Measurements from ENCODE around the gene FIBP.

DNA sequence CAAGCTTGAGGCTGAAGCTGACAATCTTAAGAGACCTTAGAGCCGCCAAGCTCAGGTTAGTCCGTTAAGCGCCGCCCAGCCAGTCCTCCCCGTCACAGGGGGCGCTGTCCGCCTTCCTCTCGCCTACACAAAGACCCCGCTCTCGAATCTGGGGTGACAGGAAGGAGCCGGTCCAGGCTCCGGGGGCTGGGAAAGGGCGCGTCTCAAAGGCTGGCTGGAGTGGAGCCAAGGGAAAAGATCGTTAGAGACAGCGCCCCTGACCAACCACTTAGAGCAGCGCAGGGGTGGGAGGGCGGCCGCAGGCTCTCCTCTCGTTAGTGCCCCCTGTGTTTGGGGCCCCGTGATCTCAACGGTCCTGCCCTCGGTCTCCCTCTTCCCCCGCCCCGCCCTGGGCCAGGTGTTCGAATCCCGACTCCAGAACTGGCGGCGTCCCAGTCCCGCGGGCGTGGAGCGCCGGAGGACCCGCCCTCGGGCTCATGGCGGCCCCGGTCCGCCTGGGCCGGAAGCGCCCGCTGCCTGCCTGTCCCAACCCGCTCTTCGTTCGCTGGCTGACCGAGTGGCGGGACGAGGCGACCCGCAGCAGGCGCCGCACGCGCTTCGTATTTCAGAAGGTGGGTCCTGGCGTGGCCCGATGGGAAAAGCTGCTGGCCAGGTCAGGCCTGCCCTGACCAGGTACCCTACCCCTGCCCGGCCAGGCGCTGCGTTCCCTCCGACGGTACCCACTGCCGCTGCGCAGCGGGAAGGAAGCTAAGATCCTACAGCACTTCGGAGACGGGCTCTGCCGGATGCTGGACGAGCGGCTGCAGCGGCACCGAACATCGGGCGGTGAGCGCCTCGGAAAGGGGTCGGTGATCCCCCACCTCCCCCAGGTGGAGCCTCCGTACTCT, 27.8 kb downstream of the FIBP start, which contains the start of gene MUS81:
- TF ChIP-seq, protein P1, sequence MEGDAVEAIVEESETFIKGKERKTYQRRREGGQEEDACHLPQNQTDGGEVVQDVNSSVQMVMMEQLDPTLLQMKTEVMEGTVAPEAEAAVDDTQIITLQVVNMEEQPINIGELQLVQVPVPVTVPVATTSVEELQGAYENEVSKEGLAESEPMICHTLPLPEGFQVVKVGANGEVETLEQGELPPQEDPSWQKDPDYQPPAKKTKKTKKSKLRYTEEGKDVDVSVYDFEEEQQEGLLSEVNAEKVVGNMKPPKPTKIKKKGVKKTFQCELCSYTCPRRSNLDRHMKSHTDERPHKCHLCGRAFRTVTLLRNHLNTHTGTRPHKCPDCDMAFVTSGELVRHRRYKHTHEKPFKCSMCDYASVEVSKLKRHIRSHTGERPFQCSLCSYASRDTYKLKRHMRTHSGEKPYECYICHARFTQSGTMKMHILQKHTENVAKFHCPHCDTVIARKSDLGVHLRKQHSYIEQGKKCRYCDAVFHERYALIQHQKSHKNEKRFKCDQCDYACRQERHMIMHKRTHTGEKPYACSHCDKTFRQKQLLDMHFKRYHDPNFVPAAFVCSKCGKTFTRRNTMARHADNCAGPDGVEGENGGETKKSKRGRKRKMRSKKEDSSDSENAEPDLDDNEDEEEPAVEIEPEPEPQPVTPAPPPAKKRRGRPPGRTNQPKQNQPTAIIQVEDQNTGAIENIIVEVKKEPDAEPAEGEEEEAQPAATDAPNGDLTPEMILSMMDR (IDR thresholded peaks at IDR 0.05; ENCODE audit: low read depth, low read length) = peak; percentile 83
- TF ChIP-seq, protein P2, sequence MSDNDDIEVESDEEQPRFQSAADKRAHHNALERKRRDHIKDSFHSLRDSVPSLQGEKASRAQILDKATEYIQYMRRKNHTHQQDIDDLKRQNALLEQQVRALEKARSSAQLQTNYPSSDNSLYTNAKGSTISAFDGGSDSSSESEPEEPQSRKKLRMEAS (IDR thresholded peaks at IDR 0.05; ENCODE audit: low read depth, low read length) = peak; percentile 82
